CD14-positive monocyte (primary cell): ENCODE measurements around the gene SYTL3. TPM values are rescaled to one million over a fixed set of nuclear protein-coding genes. Genes with fewer than 3 reads are reported as not detected.

Experiments
- DNase-seq, 3 donors: peaks; one replicate each; pipeline ENCODE4 v3.0.0-alpha.2; 2011 to 2022
- H2AFZ ChIP-seq: 2 replicates; pipeline ENCODE4 v1.6.0; 2012; ENCODE audit warnings: mild to moderate bottlenecking, low read depth, low read length, inconsistent platforms; ENCODE audit not compliant: insufficient read depth, poor library complexity, severe bottlenecking
- H3K27ac ChIP-seq, 2 donors: 1 replicate in 1 of 2; 2 replicates in 1 of 2; pipeline ENCODE4 v1.5.1; 2012 to 2013; ENCODE audit warnings: low read length in 2 of 2, control low read depth in 1 of 2, inconsistent platforms in 1 of 2, low read depth in 1 of 2, mild to moderate bottlenecking in 1 of 2
- H3K27me3 ChIP-seq, 2 donors: one replicate each; pipeline versions ENCODE4 v1.6.0 to v1.6.1; 2011 to 2013; ENCODE audit warnings: low read length in 2 of 2; ENCODE audit not compliant: control insufficient read depth in 2 of 2, insufficient read depth in 2 of 2
- H3K36me3 ChIP-seq, 2 donors: replicated peaks in 1 of 2; 1 replicate in 1 of 2; 2 replicates in 1 of 2; pipeline versions ENCODE4 v1.5.1 to v1.6.1; 2012 to 2013; ENCODE audit warnings: low read length in 2 of 2, control low read depth in 1 of 2, inconsistent platforms in 1 of 2, mild to moderate bottlenecking in 1 of 2; ENCODE audit not compliant: insufficient read depth in 2 of 2, control insufficient read depth in 1 of 2
- H3K4me1 ChIP-seq, 2 donors: 1 replicate in 1 of 2; 2 replicates in 1 of 2; pipeline versions ENCODE4 v1.5.1 to v1.6.1; 2012 to 2013; ENCODE audit warnings: low read length in 2 of 2, control low read depth in 1 of 2, inconsistent platforms in 1 of 2, mild to moderate bottlenecking in 1 of 2, moderate library complexity in 1 of 2; ENCODE audit not compliant: insufficient read depth in 2 of 2, control insufficient read depth in 1 of 2
- H3K4me2 ChIP-seq: replicated peaks from 2 replicates; pipeline ENCODE3; 2012; ENCODE audit warnings: low read length, moderate library complexity, mild to moderate bottlenecking; ENCODE audit not compliant: poor library complexity, severe bottlenecking; ENCODE audit errors: extremely low read depth
- H3K4me3 ChIP-seq, 3 experiments: fragments of 200-600 bp in 1 of 3; sonication (generic) in 1 of 3; replicated peaks in 1 of 3; 1 replicate in 2 of 3; 2 replicates in 1 of 3; pipeline ENCODE4 v1.5.1; 2011 to 2013; ENCODE audit warnings: low read length in 3 of 3, mild to moderate bottlenecking in 3 of 3, control low read depth in 2 of 3, low read depth in 2 of 3, inconsistent platforms in 1 of 3, moderate library complexity in 1 of 3
- H3K79me2 ChIP-seq: 2 replicates; pipeline ENCODE4 v1.6.0; 2012; ENCODE audit warnings: mild to moderate bottlenecking, control low read depth, inconsistent platforms, low read length, moderate library complexity; ENCODE audit not compliant: insufficient read depth
- H3K9ac ChIP-seq: 2 replicates; pipeline ENCODE4 v1.6.0; 2017; ENCODE audit warnings: low read length, mild to moderate bottlenecking; ENCODE audit not compliant: insufficient read depth, poor library complexity, severe bottlenecking
- H3K9me3 ChIP-seq, 2 donors: replicated peaks in 1 of 2; 1 replicate in 1 of 2; 2 replicates in 1 of 2; pipeline versions ENCODE4 v1.5.1 to v1.6.1; 2012 to 2013; ENCODE audit warnings: low read length in 2 of 2, control low read depth in 1 of 2; ENCODE audit not compliant: control insufficient read depth in 1 of 2, insufficient read depth in 1 of 2
- H4K20me1 ChIP-seq: 2 replicates; pipeline ENCODE4 v1.6.0; 2012; ENCODE audit warnings: mild to moderate bottlenecking, low read length, control low read depth, moderate library complexity; ENCODE audit not compliant: insufficient read depth
- H3K27ac Mint-ChIP-seq, 7 donors: one replicate each; pipeline ENCODE4 v1.8.0; 2020; ENCODE audit warnings: mild to moderate bottlenecking in 7 of 7, mixed read lengths in 7 of 7, moderate library complexity in 6 of 7, inconsistent platforms in 2 of 7
- H3K27me3 Mint-ChIP-seq, 3 donors: one replicate each; pipeline ENCODE4 v1.8.0; 2021 to 2022; ENCODE audit warnings: low read depth in 3 of 3, mild to moderate bottlenecking in 3 of 3, mixed read lengths in 3 of 3, moderate library complexity in 3 of 3, inconsistent platforms in 1 of 3
- H3K36me3 Mint-ChIP-seq, 2 donors: one replicate each; pipeline ENCODE4 v1.8.0; 2020; ENCODE audit warnings: mixed read lengths in 2 of 2, inconsistent platforms in 1 of 2, mild to moderate bottlenecking in 1 of 2
- H3K4me1 Mint-ChIP-seq: one replicate; pipeline ENCODE4 v1.8.0; 2020; ENCODE audit warnings: mild to moderate bottlenecking, mixed read lengths
- H3K4me3 Mint-ChIP-seq, 2 donors: one replicate each; pipeline ENCODE4 v1.8.0; 2020; ENCODE audit warnings: mild to moderate bottlenecking in 2 of 2, mixed read lengths in 2 of 2, moderate library complexity in 1 of 2
- H3K9me3 Mint-ChIP-seq, 7 donors: one replicate each; pipeline ENCODE4 v1.8.0; 2020 to 2022; ENCODE audit warnings: mixed read lengths in 7 of 7, mild to moderate bottlenecking in 6 of 7, moderate library complexity in 6 of 7, inconsistent platforms in 2 of 7
- CTCF ChIP-seq: fragments of 200-600 bp; IDR thresholded peaks from one replicate; pipeline ENCODE4 v1.8.0; 2022; ENCODE audit warnings: antibody characterized with exemption, mild to moderate bottlenecking
- WGBS: methylation state at CpG from one replicate; pipeline ENCODE4 v1.1.5; 2013; ENCODE audit warnings: missing lambda C conversion rate; ENCODE audit not compliant: insufficient coverage; 5-methylcytosine and 5-hydroxymethylcytosine counted together
- intact Hi-C, 2 donors: fragments of 100-400 bp; cut with micrococcal nuclease; formaldehyde crosslinking; loops; one replicate each; pipeline versions ENCODE4 v1.15.0 to v1.15.1; 2023
- polyA plus RNA-seq, 3 donors: library from polyadenylated mRNA; depleted of rRNA in 1 of 3; unstranded in 2 of 3; stranded (reverse) in 1 of 3; fragments of 300-500 nt in 2 of 3; fragments of >200 nt in 1 of 3; fragmentation: Illumina TruSeq in 2 of 3; gene quantifications; 1 replicate in 2 of 3; 2 replicates in 1 of 3; pipeline ENCODE4 v1.2.3, GENCODE V29; 2012 to 2021

Gene SYTL3
- polyA plus RNA-seq, 3 donors = 14.6 to 18.7 (median 14.8) TPM

- Histone ChIP-seq H3K36me3 (peaks cover 24 to 61% of the 10 kb centered on the region in 2 donors), H3K4me3 (no peak overlapping the region), H3K9me3 (no peaks in the 10 kb centered on the region), H3K27me3 (no peaks in the 10 kb centered on the region), H3K4me2 (no peak overlapping the region), H3K9ac (no peak overlapping the region), H3K27ac (no peak overlapping the region), H2AFZ (no peak overlapping the region), H4K20me1 (no peaks in the 10 kb centered on the region), H3K79me2 (no peaks in the 10 kb centered on the region), H3K4me1 (no peaks in the 10 kb centered on the region)
- no peak for TF ChIP-seq CTCF
- no peak for DNase-seq
- Mint-ChIP-seq H3K9me3 (peaks cover 0 to 5% (median 0%) of the 10 kb centered on the region in 7 donors), H3K4me1 (peaks cover 2% of the 10 kb centered on the region), H3K27ac (no peak overlapping the region), H3K36me3 (peaks cover 64 to 78% of the 10 kb centered on the region in 2 donors), H3K4me3 (no peak overlapping the region), H3K27me3 (no peaks in the 10 kb centered on the region)
- 91% methylated on average over 14 of the region's 18 CpGs for WGBS
- intact Hi-C loops = loop anchor here in 1 of 2 donors (5.0 kb wide), 1 partner anchor 37 kb away; no protein-coding TSS in a partner anchor
These were observed 109.2 kb downstream of the SYTL3 start for GRCh38 chr6:158758941-158759479.

GRCh38 chr6:158759966-158760617 is 110.2 kb downstream of the SYTL3 start:
- peaks cover 35 to 68% of the 10 kb centered on the region in 2 donors for H3K36me3 ChIP-seq
- no peak overlapping the region for H3K9ac ChIP-seq
- no peak overlapping the region for H3K4me2 ChIP-seq

More at GRCh38 chr6:158759966-158760617, 110.2 kb downstream of the SYTL3 start:
- DNase-seq = no peak
- peak overlapping the region in 3 of 7 donors; percentile 21 to 41 (median 38) for H3K27ac Mint-ChIP-seq
- no peak overlapping the region for H3K4me3 ChIP-seq
- no peak overlapping the region for H2AFZ ChIP-seq
- no peaks in the 10 kb centered on the region for H4K20me1 ChIP-seq
- H3K9me3 ChIP-seq = no peaks in the 10 kb centered on the region
- H3K79me2 ChIP-seq = no peaks in the 10 kb centered on the region
- H3K4me1 Mint-ChIP-seq = peaks cover 2% of the 10 kb centered on the region
- intact Hi-C loops = loop anchor here (5.0 kb wide), 2 partner anchors 38 to 58 kb away; no protein-coding TSS in a partner anchor
- no peaks in the 10 kb centered on the region for H3K27me3 Mint-ChIP-seq
- TF ChIP-seq CTCF = no peak
- WGBS = 47% methylated on average over 3 of the region's 7 CpGs
- peaks cover 67 to 79% of the 10 kb centered on the region in 2 donors for H3K36me3 Mint-ChIP-seq
- H3K27ac ChIP-seq = no peak overlapping the region
- no peaks in the 10 kb centered on the region for H3K27me3 ChIP-seq
- no peaks in the 10 kb centered on the region for H3K4me1 ChIP-seq
- H3K9me3 Mint-ChIP-seq = peaks cover 0 to 5% (median 0%) of the 10 kb centered on the region in 7 donors
- H3K4me3 Mint-ChIP-seq = no peak overlapping the region
